H1 (cell line): ENCODE data around the gene ZNF610. TPM values are rescaled to one million over a fixed set of nuclear protein-coding genes. Genes with fewer than 3 reads are reported as not detected.

Experiments
- JUN ChIP-seq: IDR thresholded peaks from 2 replicates; pipeline ENCODE4 v1.6.1; 2011; ENCODE audit warnings: low read depth, mild to moderate bottlenecking, improper control_type of control experiment, low read length
- RAD21 ChIP-seq, 2 experiments: IDR thresholded peaks in 1 of 2; conservative IDR thresholded peaks in 1 of 2; 2 replicates each; pipeline ENCODE4 v1.6.1; 2011; ENCODE audit warnings: low read depth in 2 of 2, low read length in 2 of 2, improper control_type of control experiment in 1 of 2, inconsistent platforms in 1 of 2, mild to moderate bottlenecking in 1 of 2, moderate library complexity in 1 of 2
- SAP30 ChIP-seq: fragments of 300-600 bp; sonication (generic); IDR thresholded peaks from 2 replicates; pipeline ENCODE4 v1.7.1; 2012; ENCODE audit warnings: low read length, moderate library complexity, mild to moderate bottlenecking, inconsistent platforms; ENCODE audit not compliant: insufficient read depth, insufficient replicate concordance
- TBP ChIP-seq: IDR thresholded peaks from 2 replicates; pipeline ENCODE4 v1.6.1; 2011; ENCODE audit warnings: low read depth, low read length, improper control_type of control experiment
- polyA plus RNA-seq, 7 experiments: library from polyadenylated mRNA; depleted of rRNA in 3 of 7; stranded (reverse) in 5 of 7; unstranded in 2 of 7; fragments of >200 nt in 5 of 7; fragments of 200-250 nt in 2 of 7; gene quantifications; 1 replicate in 5 of 7; 2 replicates in 1 of 7; 4 replicates in 1 of 7; pipeline versions ENCODE4 v1.2.1 to v1.2.3, GENCODE V29; 2011 to 2013; ENCODE audit warnings: missing spikeins in 2 of 7, mixed read lengths in 2 of 7
- total RNA-seq: library from RNA; stranded (reverse); fragmentation: NEBNext Ultra II Directional; extraction: Animal tissue kit (Norgen Biotek cat#: 25700); gene quantifications from 2 replicates; pipeline ENCODE4 v1.2.1, GENCODE V29; 2021
- TF ChIP-seq, protein P1 (sequence below), 3 experiments: IDR thresholded peaks; 1 replicate in 2 of 3; 2 replicates in 1 of 3; pipeline versions ENCODE4 v1.5.1 to v1.6.1; 2011; ENCODE audit warnings: low read length in 3 of 3, mild to moderate bottlenecking in 3 of 3, inconsistent platforms in 2 of 3, low read depth in 1 of 3, moderate library complexity in 1 of 3; ENCODE audit not compliant: insufficient read depth in 1 of 3; ENCODE audit errors: control extremely low read depth in 1 of 3

Gene ZNF610
- total and polyA plus RNA-seq, 2 of the 8 experiments (the other 6 are each of a cell fraction or from before 2014, with no cell fraction given) = 2.4 to 5.4 TPM

DNA sequence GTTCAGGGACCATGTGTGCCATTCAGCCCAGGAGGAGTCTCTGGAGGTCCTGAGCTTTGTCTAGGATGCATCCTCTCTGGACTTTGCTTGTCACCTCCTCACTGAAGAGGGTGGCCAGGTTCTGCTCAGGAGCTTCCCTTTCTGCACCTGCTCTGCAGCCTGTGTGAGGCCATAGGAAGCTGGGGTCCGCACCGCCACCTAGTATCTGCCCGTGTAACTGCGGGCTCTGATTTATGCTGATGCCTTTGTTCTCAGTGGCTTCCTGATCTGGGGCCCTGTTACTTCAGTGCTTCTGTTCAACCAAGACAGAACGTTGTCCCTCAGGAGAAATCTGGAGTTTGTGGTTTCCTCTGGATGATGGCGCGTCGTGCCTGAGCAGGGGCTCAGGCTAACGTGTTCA is 15.5 kb downstream of the ZNF610 start (continued):
- TF ChIP-seq, protein P1, sequence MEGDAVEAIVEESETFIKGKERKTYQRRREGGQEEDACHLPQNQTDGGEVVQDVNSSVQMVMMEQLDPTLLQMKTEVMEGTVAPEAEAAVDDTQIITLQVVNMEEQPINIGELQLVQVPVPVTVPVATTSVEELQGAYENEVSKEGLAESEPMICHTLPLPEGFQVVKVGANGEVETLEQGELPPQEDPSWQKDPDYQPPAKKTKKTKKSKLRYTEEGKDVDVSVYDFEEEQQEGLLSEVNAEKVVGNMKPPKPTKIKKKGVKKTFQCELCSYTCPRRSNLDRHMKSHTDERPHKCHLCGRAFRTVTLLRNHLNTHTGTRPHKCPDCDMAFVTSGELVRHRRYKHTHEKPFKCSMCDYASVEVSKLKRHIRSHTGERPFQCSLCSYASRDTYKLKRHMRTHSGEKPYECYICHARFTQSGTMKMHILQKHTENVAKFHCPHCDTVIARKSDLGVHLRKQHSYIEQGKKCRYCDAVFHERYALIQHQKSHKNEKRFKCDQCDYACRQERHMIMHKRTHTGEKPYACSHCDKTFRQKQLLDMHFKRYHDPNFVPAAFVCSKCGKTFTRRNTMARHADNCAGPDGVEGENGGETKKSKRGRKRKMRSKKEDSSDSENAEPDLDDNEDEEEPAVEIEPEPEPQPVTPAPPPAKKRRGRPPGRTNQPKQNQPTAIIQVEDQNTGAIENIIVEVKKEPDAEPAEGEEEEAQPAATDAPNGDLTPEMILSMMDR (IDR thresholded peaks at IDR 0.05; ENCODE audit: control extremely low read depth in 1 of 3, insufficient read depth in 1 of 3, low read depth in 1 of 3, low read length in 3 of 3) = peak; percentile 68 to 90 (median 73)
- TF ChIP-seq SAP30 (no peak), JUN (no peak), RAD21 (IDR thresholded peaks at IDR 0.05 in 1 of 2, conservative IDR thresholded peaks at IDR 0.05 in 1 of 2; ENCODE audit: low read depth in 2 of 2, low read length in 2 of 2) (peak; percentile 53 to 71), TBP (no peak)
